ENCODE results near the gene FRMD4A. TPM values are rescaled to one million over a fixed set of nuclear protein-coding genes. Genes with fewer than 3 reads are reported as not detected.

FRMD4A gene
- total and polyA plus RNA-seq, 12 donors = 9.1 to 29.6 (median 14.6) TPM

DNA sequence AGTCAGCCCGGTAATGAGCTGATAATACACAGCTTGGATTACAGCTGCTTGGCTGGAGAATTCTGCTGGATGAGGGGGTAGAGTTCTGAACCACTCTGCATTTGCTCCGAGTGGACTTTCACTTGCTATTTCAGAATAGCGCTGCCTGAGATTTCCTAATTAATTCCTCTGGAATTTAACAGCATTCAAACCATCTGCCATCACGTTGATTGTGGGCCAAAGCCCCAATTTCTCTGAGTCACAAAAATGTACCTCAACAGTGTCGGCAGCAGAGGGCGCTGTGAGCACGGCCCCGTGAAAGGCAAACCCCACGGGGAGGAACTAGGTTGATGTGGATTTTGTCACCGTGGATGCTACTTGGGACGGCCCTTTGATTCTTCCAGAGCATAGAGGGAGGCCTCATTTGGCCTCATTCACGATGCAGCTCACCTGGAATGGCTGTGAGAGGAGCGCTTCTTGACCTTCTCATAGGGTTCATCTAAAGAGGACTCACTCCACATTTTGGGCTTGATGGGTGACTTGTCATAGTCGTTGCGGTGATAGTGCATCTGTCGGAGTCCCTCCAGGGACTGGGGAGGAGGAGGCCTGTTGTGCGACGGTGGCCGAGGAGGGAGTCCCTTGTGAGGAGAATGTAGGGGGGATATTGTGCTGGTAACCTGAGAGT is 670.7 kb downstream of the FRMD4A start:
- TF ChIP-seq POLR2A (IDR thresholded peaks at IDR 0.05) = no peak
- peak; percentile 63 to 85 (median 74) for TF ChIP-seq CTCF (IDR thresholded peaks at IDR 0.05)
- Histone ChIP-seq H3K27ac (peak overlapping the region in 1 of 5 donors; percentile 34), H3K27me3 (no peaks in the 10 kb centered on the region), H3K9me3 (replicated peaks in 1 of 3) (no peaks in the 10 kb centered on the region), H3K36me3 (replicated peaks in 1 of 2) (peaks cover 0 to 22% of the 10 kb centered on the region in 2 donors), H3K4me1 (replicated peaks in 1 of 2) (peaks cover 0 to 10% of the 10 kb centered on the region in 2 donors), H3K4me3 (no peak overlapping the region)
- intact Hi-C loops (cut with DNase I) = loop anchor here (2.0 to 5.0 kb wide), 2 partner anchors 117 to 119 kb away; no protein-coding TSS in a partner anchor
- peak; percentile 36 to 75 (median 47) for DNase-seq
- WGBS, 4 donors = 26 to 34% (median 29%) methylated on average over 13 to 19 of the region's 19 CpGs

DNA sequence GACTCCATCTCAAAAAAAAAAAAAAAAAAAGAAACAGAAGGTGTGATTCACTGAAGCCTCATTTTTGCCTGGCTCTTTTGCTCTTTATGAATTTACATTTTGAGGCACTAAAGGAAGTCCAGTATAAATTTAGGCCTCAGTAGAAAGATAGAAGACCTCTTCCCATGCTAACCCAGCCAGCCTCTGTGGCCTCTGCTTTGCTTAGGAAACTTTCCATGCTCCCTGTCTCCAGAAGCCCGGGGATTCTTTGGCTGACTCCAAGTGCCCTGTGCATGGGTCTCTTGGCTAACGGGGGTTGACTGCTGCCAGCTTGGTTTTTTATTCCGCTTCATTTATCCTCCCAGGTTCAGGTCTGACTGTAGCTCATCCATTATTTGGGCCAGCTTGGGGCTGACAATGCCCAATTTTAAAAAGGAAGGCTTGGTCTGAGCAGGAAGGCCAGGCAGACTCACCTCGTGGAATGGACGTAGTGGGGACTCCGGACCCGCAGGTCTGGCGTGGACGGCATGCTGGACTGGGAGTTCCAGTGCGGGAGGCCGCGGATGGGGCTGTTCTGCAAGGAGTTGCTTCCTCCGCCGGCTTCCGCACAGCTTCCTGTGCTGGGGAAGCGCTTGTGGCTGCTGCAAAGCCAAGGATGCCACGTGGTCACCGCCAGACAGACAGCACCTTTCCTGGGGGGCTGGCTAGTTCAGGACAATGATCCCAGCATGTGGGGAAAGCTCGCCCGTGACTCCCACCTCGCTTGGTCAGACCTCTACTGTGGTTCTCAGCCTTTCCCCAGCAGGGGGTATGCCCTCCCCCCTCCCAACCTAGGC is 671.6 kb downstream of the FRMD4A start:
- TF ChIP-seq CTCF (IDR thresholded peaks at IDR 0.05) (no peak), POLR2A (IDR thresholded peaks at IDR 0.05) (no peak)
- Histone ChIP-seq H3K36me3 (replicated peaks in 1 of 2) (peaks cover 0 to 25% of the 10 kb centered on the region in 2 donors), H3K27me3 (no peaks in the 10 kb centered on the region), H3K4me1 (replicated peaks in 1 of 2) (peaks cover 0 to 10% of the 10 kb centered on the region in 2 donors), H3K9me3 (replicated peaks in 1 of 3) (no peaks in the 10 kb centered on the region), H3K4me3 (no peak overlapping the region), H3K27ac (peak overlapping the region in 2 of 5 donors; percentile 17 to 34)
- intact Hi-C loops (cut with DNase I) = loop anchor here in 1 of 2 donors (2.0 kb wide), 1 partner anchor 120 kb away; no protein-coding TSS in a partner anchor
- WGBS, 4 donors = 56 to 65% (median 62%) methylated on average over 15 to 21 of the region's 21 CpGs
- DNase-seq = peak; percentile 22 to 58 (median 37)

GRCh38 chr10:13658264-13658663 is 672.5 kb downstream of the FRMD4A start:
- WGBS, 4 donors = 65 to 73% (median 69%) methylated on average over 8 to 10 of the region's 10 CpGs

More at GRCh38 chr10:13658264-13658663, 672.5 kb downstream of the FRMD4A start:
- DNase-seq = no peak
- Histone ChIP-seq H3K27ac (no peak overlapping the region), H3K9me3 (replicated peaks in 1 of 3) (no peaks in the 10 kb centered on the region), H3K27me3 (no peaks in the 10 kb centered on the region), H3K4me3 (no peak overlapping the region), H3K36me3 (replicated peaks in 1 of 2) (peaks cover 0 to 31% of the 10 kb centered on the region in 2 donors), H3K4me1 (replicated peaks in 1 of 2) (peaks cover 0 to 10% of the 10 kb centered on the region in 2 donors)
- TF ChIP-seq POLR2A (IDR thresholded peaks at IDR 0.05) (no peak), CTCF (IDR thresholded peaks at IDR 0.05) (no peak)
- intact Hi-C loops (cut with DNase I) = loop anchor here in 1 of 2 donors (2.0 kb wide), 1 partner anchor 121 kb away; no protein-coding TSS in a partner anchor
